ENCODE results near the gene TSPAN9. TPM values are rescaled to one million over a fixed set of nuclear protein-coding genes. Genes with fewer than 3 reads are reported as not detected.

TSPAN9 gene
- total and polyA plus RNA-seq, 2 of the 4 experiments (the other 2 are of a cell fraction): 17.7 to 39.1 TPM

DNA sequence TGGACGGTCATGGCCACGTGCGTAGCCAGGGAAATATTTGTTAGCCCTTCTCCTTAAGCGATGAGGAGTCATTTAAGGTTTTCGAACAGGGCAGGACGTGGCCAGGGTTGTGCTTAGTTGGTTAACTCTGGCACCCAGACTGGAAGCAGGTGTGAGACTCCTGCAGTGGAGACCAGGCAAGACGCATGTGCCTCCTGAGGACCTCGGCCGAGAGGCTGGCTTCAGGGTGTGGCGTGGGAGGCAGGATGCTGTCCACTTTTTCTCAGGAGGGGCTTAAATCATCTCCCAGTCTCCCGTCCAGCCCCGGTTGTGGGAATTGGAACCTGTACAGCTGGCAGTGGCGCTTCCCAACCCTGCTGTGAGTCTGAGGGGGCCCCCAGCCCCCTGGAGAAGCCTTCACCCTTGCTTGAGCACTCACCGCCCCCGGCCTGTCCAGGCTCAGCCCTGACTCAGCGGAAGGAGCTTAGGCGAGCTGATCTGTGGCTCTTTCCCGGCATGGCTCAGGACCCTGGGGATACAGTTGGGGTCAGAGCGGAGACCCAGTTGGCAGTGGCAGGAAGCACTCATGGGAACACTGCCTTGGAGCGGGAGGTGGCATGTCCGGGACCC is 46.3 kb upstream of the TSPAN9 start:
- H3K4ac ChIP-seq (ENCODE audit: low read depth, low read length): no peak overlapping the region
- H3K14ac ChIP-seq (replicated peaks; ENCODE audit: low read depth, low read length): no peak overlapping the region
- dilution Hi-C loops (cut with HindIII; ENCODE audit: low sequenced_read_pairs, unreplicated experiment) (no loop called here), intact Hi-C loops (cut with micrococcal nuclease) (no loop called here), in situ Hi-C loops (cut with MboI; ENCODE audit: low sequenced_read_pairs) (loop anchor here (10.0 kb wide), 1 partner anchor 176 kb away; the partner anchor contains the start of gene TEX52)
- no peak overlapping the region for H4K91ac ChIP-seq (ENCODE audit: insufficient read depth, low read depth, low read length)
- no peak overlapping the region for H2BK120ac ChIP-seq (ENCODE audit: low read depth, low read length)
- no peak overlapping the region for H2BK15ac ChIP-seq (ENCODE audit: low read depth, low read length)
- H2AK5ac ChIP-seq (ENCODE audit: low read depth, low read length): no peak overlapping the region
- H3K4me3 ChIP-seq (ENCODE audit: insufficient read depth, low read depth, low read length): no peak overlapping the region
- DNase-seq (no peak), ATAC-seq (ENCODE audit: low read depth) (no peak)
- no peak overlapping the region for H3K27ac ChIP-seq (ENCODE audit: insufficient read depth, low read length)
- no peak overlapping the region for H2BK5ac ChIP-seq (ENCODE audit: low read depth, low read length, poor library complexity, severe bottlenecking)
- no peak overlapping the region for H4K5ac ChIP-seq (ENCODE audit: low read depth, low read length)
- ChIA-PET CTCF (interaction anchor here (0.6 kb wide), 1 partner anchor 65 kb away, joined by 3 read pairs; no protein-coding TSS in a partner anchor), POLR2A (ENCODE audit: unreplicated experiment) (no interaction called here)
- H3K9me1 ChIP-seq (ENCODE audit: insufficient read depth, low read length): no peaks in the 10 kb centered on the region; the same call in 1 of the 2 replicates
- peaks cover 11% of the 10 kb centered on the region for H3K36me3 ChIP-seq (ENCODE audit: control insufficient read depth, insufficient read depth, low read length)
- no peak overlapping the region for H3K23ac ChIP-seq (ENCODE audit: low read depth, low read length)
- no TSS peak for BruUV-seq (replicated peaks)
- no peaks in the 10 kb centered on the region for H3K9me3 ChIP-seq (ENCODE audit: control insufficient read depth, insufficient read depth, low read length)
- H3K4me1 ChIP-seq (ENCODE audit: control insufficient read depth, insufficient read depth, low read length): peaks cover 3% of the 10 kb centered on the region; the same call in 1 of the 2 replicates
- H4K20me1 ChIP-seq (ENCODE audit: insufficient read depth, low read length): no peaks in the 10 kb centered on the region
- no peak overlapping the region for H3K18ac ChIP-seq (ENCODE audit: low read depth, low read length)
- no peaks in the 10 kb centered on the region for H3K27me3 ChIP-seq (ENCODE audit: control insufficient read depth, insufficient read depth, low read length)
- H2AFZ ChIP-seq (replicated peaks; ENCODE audit: low read length, poor library complexity): no peak overlapping the region
- TF ChIP-seq CEBPB (IDR thresholded peaks at IDR 0.05; ENCODE audit: low read depth, low read length) (no peak), RAD21 (IDR thresholded peaks at IDR 0.05; ENCODE audit: low read length) (no peak), MAZ (IDR thresholded peaks at IDR 0.05; ENCODE audit: borderline replicate concordance, low read depth, low read length) (no peak), POLR2A (IDR thresholded peaks at IDR 0.05; ENCODE audit: low read depth, low read length) (no peak), BHLHE40 (IDR thresholded peaks at IDR 0.05; ENCODE audit: low read depth, low read length) (no peak), RCOR1 (IDR thresholded peaks at IDR 0.05; ENCODE audit: insufficient replicate concordance, low read length) (no peak), CHD1 (IDR thresholded peaks at IDR 0.05; ENCODE audit: low read depth, low read length) (no peak), FOS (IDR thresholded peaks at IDR 0.05; ENCODE audit: low read depth, low read length) (no peak), MXI1 (IDR thresholded peaks at IDR 0.05; ENCODE audit: borderline replicate concordance, low read depth, low read length) (no peak), SMC3 (IDR thresholded peaks at IDR 0.05; ENCODE audit: low read depth, low read length) (no peak), RFX5 (IDR thresholded peaks at IDR 0.05; ENCODE audit: low read depth, low read length) (no peak), MAFK (IDR thresholded peaks at IDR 0.05; ENCODE audit: low read depth, low read length) (no peak), NFE2L2 (IDR thresholded peaks at IDR 0.05; ENCODE audit: low read depth, low read length) (no peak)
- TF ChIP-seq, protein P1, sequence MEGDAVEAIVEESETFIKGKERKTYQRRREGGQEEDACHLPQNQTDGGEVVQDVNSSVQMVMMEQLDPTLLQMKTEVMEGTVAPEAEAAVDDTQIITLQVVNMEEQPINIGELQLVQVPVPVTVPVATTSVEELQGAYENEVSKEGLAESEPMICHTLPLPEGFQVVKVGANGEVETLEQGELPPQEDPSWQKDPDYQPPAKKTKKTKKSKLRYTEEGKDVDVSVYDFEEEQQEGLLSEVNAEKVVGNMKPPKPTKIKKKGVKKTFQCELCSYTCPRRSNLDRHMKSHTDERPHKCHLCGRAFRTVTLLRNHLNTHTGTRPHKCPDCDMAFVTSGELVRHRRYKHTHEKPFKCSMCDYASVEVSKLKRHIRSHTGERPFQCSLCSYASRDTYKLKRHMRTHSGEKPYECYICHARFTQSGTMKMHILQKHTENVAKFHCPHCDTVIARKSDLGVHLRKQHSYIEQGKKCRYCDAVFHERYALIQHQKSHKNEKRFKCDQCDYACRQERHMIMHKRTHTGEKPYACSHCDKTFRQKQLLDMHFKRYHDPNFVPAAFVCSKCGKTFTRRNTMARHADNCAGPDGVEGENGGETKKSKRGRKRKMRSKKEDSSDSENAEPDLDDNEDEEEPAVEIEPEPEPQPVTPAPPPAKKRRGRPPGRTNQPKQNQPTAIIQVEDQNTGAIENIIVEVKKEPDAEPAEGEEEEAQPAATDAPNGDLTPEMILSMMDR (conservative IDR thresholded peaks at IDR 0.05; ENCODE audit: low read depth, low read length): no peak
- TF ChIP-seq, protein P2, sequence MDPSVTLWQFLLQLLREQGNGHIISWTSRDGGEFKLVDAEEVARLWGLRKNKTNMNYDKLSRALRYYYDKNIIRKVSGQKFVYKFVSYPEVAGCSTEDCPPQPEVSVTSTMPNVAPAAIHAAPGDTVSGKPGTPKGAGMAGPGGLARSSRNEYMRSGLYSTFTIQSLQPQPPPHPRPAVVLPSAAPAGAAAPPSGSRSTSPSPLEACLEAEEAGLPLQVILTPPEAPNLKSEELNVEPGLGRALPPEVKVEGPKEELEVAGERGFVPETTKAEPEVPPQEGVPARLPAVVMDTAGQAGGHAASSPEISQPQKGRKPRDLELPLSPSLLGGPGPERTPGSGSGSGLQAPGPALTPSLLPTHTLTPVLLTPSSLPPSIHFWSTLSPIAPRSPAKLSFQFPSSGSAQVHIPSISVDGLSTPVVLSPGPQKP (IDR thresholded peaks at IDR 0.05; ENCODE audit: borderline replicate concordance, low read depth, low read length): no peak
- TF ChIP-seq, protein P3, sequence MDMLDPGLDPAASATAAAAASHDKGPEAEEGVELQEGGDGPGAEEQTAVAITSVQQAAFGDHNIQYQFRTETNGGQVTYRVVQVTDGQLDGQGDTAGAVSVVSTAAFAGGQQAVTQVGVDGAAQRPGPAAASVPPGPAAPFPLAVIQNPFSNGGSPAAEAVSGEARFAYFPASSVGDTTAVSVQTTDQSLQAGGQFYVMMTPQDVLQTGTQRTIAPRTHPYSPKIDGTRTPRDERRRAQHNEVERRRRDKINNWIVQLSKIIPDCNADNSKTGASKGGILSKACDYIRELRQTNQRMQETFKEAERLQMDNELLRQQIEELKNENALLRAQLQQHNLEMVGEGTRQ (IDR thresholded peaks at IDR 0.05; ENCODE audit: low read depth, low read length): no peak
- 83% methylated on average over 15 of the region's 21 CpGs; no CpG with 5 or more reads in 1 of the 2 experiments for WGBS, 2 experiments (ENCODE audit: extremely low coverage in 2 of 2, insufficient read length in 1 of 2)
- no peak overlapping the region for H3K56ac ChIP-seq (ENCODE audit: extremely low read depth, insufficient read depth, low read length)
- H3K79me1 ChIP-seq (ENCODE audit: low read depth in 1 of 2, low read length in 2 of 2): no peaks in the 10 kb centered on the region; a peak in 1 of 4 replicates
- H4K8ac ChIP-seq (ENCODE audit: low read depth in 2 of 2, low read length in 2 of 2): no peak overlapping the region
- H3K4me2 ChIP-seq (ENCODE audit: low read depth, low read length): no peak overlapping the region
- no peak overlapping the region for H2BK20ac ChIP-seq (ENCODE audit: low read depth, low read length)
- H2AK9ac ChIP-seq (replicated peaks; ENCODE audit: low read depth, low read length, poor library complexity): no peak overlapping the region
- no peak overlapping the region for H3K9ac ChIP-seq (ENCODE audit: low read depth, low read length)
